Cardiac fibroblast (primary cell): Measurements from ENCODE around the gene PAX5.

ENCODE experiments used
- DNase-seq, 2 donors: peaks; one replicate each; pipeline versions ENCODE4 v3.0.0 to v3.0.0-alpha.2; 2010; ENCODE audit warnings: low read depth in 2 of 2
- H3K4me3 ChIP-seq, 2 donors: replicated peaks in 1 of 2; 1 replicate in 1 of 2; 2 replicates in 1 of 2; pipeline ENCODE4 v1.5.1; 2011; ENCODE audit warnings: low read depth in 2 of 2, low read length in 2 of 2, mild to moderate bottlenecking in 2 of 2, moderate library complexity in 1 of 2
- TF ChIP-seq, protein P1 (sequence below): IDR thresholded peaks from one replicate; pipeline ENCODE4 v1.5.1; 2011; ENCODE audit warnings: low read depth, mild to moderate bottlenecking, low read length, inconsistent platforms

PAX5 gene

DNA sequence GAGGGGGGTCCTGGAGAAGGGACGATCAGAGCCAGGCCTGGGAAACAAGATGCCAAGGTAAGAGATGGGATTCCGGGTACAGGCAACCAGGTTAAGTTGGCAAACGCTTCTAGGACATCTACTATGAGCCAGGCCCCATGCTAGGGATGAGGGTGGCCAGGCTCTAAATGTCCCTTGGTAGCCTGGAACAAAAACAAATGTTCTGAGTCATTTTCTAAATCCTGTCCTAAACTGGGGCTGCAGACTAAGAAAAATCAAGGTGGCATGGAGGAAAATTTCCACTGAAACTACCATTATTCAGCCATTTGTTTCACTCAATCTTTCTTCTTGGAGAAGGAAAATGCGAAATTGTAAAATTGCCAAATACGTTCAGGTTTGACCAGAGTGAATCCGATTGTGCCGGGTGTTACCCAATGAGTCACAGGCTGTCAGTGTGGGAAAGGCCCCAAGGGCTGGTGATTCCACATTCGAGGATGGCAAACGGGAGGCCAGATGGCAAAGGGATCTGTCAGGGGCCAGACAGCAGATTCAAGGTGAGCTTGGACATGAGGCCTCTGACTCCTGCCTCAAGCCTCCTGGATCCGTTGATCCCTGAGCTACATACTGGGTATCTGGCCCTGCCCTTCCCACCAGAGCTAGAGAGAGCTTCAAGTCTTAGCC is 57.6 kb downstream of the PAX5 start:
- TF ChIP-seq, protein P1, sequence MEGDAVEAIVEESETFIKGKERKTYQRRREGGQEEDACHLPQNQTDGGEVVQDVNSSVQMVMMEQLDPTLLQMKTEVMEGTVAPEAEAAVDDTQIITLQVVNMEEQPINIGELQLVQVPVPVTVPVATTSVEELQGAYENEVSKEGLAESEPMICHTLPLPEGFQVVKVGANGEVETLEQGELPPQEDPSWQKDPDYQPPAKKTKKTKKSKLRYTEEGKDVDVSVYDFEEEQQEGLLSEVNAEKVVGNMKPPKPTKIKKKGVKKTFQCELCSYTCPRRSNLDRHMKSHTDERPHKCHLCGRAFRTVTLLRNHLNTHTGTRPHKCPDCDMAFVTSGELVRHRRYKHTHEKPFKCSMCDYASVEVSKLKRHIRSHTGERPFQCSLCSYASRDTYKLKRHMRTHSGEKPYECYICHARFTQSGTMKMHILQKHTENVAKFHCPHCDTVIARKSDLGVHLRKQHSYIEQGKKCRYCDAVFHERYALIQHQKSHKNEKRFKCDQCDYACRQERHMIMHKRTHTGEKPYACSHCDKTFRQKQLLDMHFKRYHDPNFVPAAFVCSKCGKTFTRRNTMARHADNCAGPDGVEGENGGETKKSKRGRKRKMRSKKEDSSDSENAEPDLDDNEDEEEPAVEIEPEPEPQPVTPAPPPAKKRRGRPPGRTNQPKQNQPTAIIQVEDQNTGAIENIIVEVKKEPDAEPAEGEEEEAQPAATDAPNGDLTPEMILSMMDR = no peak
- no peak for DNase-seq

DNA sequence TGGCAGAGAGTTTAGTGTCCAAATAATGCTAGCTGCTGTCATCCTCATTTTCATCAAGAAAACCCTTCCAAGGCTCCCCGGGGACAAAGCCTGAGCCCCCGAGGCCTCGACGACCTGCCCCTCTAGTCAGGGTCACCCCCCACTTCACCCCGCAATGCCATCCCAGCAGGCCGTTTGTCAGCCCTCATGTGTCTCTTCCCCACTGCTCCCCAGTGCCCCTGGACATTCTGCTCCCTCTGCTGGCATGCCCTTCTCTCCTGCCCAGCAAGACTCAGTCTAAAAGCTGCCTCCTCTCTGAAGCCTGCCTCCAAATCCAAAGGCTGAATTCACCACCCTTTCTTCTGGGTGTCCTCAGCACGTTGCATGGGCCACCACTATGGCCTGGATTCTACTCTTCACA is 59.3 kb downstream of the PAX5 start:
- H3K4me3 ChIP-seq = no peak overlapping the region
- TF ChIP-seq, protein P1 = peak; percentile 35
- DNase-seq = no peak

More for the DNA sequence above, 57.6 kb downstream of the PAX5 start:
- no peak overlapping the region for H3K4me3 ChIP-seq

DNA sequence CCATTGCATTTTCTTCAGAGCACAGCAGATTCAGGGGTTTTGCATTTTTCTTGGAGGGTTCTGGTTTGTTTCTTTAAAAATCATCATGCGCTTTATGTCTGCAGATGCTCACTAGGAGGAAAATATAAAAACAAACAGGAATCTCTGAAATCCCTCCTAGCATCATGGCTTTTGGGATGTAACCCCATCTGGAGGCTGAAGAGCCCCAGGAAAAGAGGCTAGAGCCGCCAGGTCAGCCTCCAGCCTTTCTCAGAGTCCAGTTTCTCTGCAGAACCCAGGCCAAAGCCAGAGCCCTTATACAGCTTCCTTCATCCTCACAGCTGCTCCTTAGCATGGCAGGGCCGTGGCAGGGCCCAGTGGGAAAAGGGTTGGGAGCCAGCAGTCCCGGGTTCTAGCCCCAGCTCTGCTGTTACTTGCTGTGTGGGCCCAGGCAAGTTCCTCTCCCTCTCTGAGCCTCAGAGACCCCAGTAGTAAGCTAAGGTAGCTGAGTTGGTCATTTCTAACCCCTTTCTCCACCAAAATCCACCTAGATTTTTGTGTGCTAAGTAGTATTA is 62.1 kb downstream of the PAX5 start:
- DNase-seq = no peak

DNA sequence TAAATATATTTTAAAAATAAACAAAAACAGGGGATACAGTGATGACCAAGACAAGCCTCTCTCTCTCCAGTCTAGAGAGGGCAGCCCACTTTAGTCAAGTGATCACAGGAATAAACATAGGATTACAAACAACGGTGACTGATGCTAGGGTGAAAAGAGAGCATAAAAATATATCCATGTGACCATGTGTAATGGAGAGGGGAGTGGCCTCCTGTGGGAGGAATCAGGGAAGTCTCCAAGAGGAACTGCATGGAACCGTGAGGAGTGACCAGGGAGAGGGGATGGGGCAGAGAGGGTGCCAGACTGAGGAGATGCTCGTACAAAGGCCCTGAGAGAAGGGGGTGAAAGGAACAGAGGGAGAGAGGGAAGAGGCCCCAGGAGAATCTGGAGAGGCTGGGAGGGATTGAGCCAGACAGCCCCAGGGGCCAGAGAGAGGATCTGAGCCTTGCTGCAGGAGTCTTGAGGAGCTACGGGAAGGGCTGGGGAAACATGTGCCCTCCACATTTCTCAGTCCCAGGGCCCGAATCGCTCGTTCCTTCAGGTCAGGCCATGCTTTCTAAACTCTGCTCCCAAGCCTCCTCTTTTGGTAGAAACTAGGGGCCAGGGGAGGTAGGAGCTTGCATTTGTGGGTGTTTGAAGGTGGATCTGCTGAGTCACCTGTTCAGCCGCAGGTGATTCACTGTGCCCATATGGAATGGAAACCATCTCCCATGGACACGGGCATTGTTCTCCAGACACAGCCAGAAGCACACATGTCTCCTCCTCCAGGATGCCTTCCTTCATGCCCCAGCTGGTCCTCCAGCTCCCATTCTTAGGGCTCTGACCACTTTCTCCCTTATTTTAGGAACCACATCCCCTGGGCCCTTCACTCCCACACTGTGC is 63.8 kb downstream of the PAX5 start:
- TF ChIP-seq, protein P1 = no peak
- no peak for DNase-seq
- H3K4me3 ChIP-seq = no peak overlapping the region

More for the DNA sequence above, 62.1 kb downstream of the PAX5 start:
- TF ChIP-seq, protein P1 = no peak
- H3K4me3 ChIP-seq = no peak overlapping the region

DNA sequence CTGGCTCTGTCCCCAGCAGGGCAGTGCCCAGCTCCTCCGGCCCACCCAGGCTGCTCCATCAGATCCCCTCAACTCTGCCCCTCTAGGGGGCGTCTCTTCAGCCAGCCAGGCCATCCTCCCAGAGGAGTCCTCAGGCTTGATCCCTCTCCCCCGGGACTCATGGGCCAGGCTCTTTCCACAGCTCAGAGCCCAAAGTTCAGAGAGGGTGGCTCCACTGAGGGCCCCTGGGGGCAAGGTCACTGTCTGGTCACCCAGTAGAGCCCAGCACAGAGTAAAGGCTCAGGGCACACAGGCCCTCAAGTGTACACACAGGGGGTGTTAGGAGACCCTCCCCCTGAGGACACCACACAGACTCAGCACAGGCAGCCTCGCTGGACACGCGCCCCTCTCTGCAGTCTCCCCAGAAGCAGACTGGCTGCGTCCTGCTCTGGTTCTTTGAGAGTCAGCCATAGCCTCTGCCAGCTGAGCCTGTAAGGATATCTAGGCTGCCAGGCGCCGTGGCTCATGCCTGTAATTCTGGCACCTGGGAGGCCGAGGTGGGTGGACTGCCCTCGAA is 64.8 kb downstream of the PAX5 start:
- TF ChIP-seq, protein P1 = no peak
- no peak for DNase-seq
- H3K4me3 ChIP-seq = no peak overlapping the region

DNA sequence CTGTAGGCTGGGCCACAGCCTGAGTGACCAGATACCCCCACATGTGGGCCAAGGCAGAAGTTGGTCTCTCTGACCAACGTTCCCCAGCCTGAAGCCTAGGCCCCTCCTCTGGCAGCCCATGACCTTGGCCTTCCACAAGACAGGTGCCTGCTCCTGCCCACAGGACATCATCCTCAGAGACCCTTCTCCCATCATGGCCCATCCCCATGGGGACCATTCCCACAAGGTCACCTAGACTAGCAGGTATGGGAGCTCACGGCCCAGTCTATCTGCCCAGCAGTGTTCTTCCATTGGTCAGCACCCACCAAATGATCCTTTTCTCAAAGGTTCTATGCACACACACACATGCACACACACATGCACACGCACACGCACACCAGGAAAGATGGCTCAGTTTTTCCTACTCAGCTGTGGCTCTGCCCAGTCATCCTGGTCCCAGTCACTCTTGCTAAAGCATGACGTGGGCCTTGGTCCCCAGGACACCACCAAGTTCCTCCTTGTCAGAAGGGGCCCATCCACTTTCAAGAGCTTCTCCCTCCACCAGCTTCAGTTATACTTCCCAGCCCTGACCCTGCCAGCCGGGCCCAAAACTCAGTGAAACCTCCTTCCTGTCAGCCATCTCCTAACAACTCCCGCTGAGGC is 65.4 kb downstream of the PAX5 start:
- DNase-seq = no peak
- TF ChIP-seq, protein P1 = no peak

More for the DNA sequence above, 65.4 kb downstream of the PAX5 start:
- no peak overlapping the region for H3K4me3 ChIP-seq
